GM19455 (cell line): Measurements from ENCODE around the gene STAT3.
"Not testable (repeated sequence)": the region's sequence is repeated elsewhere in the genome, so short reads cannot be mapped to it uniquely, and the experiment has no call there.

Experiments
- ATAC-seq: cut with Tn5 transposase; IDR thresholded peaks from one replicate; pipeline ENCODE4 v1.9.1; 2021; ENCODE audit not compliant: unreplicated experiment

Gene STAT3

DNA sequence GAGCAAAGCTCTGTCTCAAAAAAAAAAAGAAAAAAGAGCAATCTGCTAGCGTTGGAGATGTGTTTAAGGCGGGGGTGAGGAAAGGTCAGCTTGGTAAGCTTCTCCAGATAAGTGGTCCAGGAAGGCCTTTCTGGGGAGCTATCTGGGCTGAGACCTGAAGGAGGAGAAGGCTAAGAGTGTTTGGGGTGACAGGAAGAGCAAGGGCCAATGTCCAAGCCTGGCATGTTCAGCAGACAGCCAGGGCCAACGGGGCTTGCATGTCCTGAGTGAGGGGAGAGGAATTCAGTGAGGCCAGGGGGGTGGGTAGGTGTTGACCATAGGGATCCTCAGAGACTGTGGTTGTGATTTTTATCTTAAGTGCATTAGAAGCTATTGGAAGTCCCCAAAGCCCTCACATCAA is 84.5 kb downstream of the STAT3 start:
- no peak for ATAC-seq

- ATAC-seq: no peak
Measured at GRCh38 chr17:42301022-42301421, 87.2 kb downstream of the STAT3 start.

- not testable (repeated sequence) for ATAC-seq
Measured at GRCh38 chr17:42299913-42300312, 88.3 kb downstream of the STAT3 start.

- not testable (repeated sequence) for ATAC-seq
Measured at GRCh38 chr17:42299361-42299760, 88.9 kb downstream of the STAT3 start.

DNA sequence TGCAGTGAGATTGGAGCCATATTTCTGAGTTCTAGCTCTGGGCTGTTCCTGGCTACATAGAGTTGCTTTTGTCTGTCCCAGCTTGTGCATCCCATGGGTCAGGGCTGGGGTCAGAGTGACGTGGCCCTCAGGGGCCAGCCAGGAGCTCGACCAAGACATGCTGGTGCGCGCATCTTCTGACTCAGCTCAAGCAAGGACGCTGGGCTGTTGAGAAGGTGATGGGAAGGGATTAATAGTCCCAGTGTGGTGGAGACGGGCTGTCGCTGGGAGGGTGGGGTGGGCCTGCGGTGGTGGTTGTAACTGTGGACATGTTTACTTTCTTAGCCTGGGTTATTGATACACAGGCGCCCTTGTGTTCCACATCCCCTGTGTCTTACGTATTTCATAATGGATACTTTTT is 90.5 kb downstream of the STAT3 start:
- ATAC-seq: not testable (repeated sequence)

DNA sequence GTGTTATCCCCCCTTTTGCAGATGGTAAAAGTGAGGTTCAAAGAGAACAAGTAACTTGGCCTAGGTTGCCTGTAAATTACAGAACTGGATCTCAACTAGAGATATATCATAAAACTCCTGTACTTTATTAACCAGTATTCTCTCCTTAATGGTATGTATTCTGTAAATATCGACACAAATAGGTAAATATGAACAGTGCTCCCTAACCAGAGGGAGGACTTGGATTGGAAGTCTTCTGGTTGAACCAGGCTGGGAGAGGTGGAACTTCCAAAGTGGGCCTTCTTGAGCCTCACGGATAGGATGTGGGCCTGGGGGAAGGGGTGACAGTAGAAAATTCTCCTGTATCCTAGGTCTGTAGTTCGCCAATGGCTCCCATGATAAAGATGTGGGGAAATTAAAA is 92.2 kb downstream of the STAT3 start:
- no peak for ATAC-seq

- ATAC-seq: no peak
Measured at GRCh38 chr17:42294469-42295398, 93.5 kb downstream of the STAT3 start.

DNA sequence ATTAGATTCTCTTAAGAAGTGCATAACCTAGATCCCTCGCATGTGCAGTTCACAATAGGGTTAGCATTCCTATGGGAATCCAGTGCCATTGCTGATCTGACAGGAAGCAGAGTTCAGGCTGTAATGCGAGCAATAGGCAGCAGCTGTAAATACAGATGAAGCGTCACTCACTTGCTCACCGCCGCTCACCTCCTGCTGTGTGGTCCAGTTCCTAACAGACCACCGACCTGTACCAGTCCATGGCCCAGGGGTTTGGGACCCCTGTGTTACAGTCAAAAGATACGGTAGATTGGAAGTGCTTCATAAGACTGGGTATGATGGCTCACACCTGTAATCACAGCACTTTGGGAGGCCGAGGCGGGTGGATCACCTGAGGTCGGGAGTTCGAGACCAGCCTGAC is 97.1 kb downstream of the STAT3 start:
- ATAC-seq: no peak

DNA sequence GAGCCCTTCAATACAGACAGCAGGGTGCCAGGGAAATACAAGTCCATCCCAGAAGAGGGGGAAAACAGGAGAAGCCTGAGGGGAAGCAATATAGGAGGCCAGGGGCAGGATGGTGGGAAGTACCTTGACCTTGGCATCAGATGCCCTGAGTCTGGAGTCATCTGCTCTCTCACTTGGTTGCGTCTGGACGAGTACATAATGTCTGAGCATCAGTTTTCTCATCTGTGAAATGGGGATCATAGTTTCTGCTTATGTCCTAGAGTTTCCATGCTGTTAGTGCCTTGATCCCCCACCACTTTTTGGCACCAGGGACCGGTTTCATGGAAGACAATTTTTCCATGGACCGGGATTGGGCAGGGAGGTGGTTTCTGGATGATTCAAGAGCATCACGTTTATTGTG is 97.7 kb downstream of the STAT3 start:
- ATAC-seq: no peak

- no peak for ATAC-seq
Measured at GRCh38 chr17:42289611-42290181, 98.5 kb downstream of the STAT3 start.

GRCh38 chr17:42288803-42289610 is 99.2 kb downstream of the STAT3 start:
- ATAC-seq: no peak

GRCh38 chr17:42287977-42288802 is 100.1 kb downstream of the STAT3 start, which contains the start of gene STAT5A:
STAT5A (plus strand) TSS chr17:42288498; CDS start chr17:42289412, 914 bp downstream.
- no peak for ATAC-seq

GRCh38 chr17:42287305-42287976 is 100.8 kb downstream of the STAT3 start:
- no peak for ATAC-seq

- ATAC-seq: no peak
Measured at GRCh38 chr17:42286411-42287221, 101.6 kb downstream of the STAT3 start.

GRCh38 chr17:42285346-42286050 is 102.7 kb downstream of the STAT3 start:
- no peak for ATAC-seq

DNA sequence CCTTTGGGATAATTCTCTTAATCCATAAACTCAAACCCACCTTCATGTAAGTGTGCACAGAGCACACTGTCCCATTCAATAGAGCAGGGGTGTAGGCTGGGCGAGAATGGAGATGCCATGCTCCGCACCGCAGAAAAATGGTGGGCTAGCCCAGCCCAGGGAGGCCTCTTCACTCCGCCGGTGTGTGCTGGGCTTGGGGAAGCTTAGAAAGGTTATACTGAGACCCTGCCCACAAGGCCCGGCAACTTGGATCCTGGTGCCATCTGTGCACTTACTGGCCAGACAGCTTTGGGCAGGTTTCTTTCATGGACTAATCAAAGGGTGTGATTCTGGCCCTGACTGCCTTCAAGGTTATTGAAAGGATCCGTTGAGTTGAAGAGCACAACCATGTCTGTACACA is 103.7 kb downstream of the STAT3 start:
- ATAC-seq: no peak

DNA sequence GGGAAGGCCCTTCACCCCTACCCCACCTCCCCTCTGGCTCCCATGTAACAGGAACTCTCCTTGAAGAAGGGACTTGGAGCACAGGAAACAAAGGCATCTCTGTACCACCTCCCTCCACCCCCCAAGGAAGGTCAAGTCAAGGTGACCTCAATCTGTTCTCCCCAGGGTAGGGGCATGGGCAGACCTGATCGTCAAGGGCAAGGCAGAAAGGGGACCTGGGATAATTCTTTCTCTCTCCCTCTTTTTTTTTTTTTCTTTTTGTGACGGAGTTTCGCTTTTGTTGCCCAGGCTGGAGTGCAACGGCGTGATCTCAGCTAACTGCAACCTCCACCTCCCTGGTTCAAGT is 104.2 kb downstream of the STAT3 start:
- no peak for ATAC-seq

DNA sequence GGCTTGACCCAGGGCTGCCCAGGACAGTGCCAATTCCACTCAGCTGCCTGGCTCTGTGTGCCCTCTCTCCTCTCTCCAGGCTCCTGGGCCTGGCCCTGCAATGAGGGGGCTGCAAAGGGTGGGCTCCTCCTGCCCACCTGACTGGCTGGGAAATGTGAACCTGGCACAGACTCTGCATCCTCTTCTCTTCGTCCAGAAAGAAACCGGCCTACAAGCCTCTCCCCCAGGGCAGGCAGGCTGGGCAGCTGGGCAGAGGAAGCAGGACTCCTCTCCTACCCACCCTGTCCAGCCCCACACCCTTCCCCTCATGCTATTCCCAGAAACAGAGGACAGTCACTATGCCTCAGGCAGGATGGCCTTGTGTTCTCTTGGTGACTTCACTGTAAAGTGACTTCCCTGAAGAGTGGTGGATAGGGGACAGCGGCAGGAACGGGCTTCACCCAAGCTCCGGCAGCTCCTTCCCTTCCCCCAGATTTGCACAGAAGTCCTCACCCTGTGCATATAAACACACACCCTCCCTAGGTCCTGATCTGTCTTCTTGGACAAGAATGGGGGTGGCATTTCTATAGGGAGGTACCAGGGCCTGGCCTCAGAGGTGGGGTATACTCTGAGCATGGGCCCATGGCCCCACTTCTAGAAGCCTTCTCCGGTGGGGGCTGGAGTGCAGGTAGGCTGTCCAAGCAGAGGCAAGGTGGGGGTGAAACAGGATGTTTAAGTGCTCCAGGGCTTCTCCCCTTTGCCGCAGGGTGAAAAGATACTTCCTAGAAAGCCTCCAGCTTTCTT is 104.8 kb downstream of the STAT3 start:
- no peak for ATAC-seq
